ENCODE results near the gene AMIGO1.

Gene AMIGO1

GRCh38 chr1:109532365-109533136 is 23.0 kb upstream of the AMIGO1 start:
- H3K27me3 ChIP-seq (ENCODE audit: control insufficient read depth, insufficient read depth, low read length), result no peaks in the 10 kb centered on the region
- no peaks in the 10 kb centered on the region for H3K79me2 ChIP-seq
- H3K4me1 ChIP-seq, result peaks cover 2% of the 10 kb centered on the region
- H3K27ac ChIP-seq, result no peak overlapping the region
- H3K4me3 ChIP-seq (ENCODE audit: low read depth, low read length), result peak overlapping the region; percentile 36
- TF ChIP-seq CTCF (IDR thresholded peaks at IDR 0.05), result peak; percentile 85
- no peaks in the 10 kb centered on the region for H3K9me3 ChIP-seq (ENCODE audit: control insufficient read depth, low read length)
- H2AFZ ChIP-seq, result peak overlapping the region; percentile 57
- peak overlapping the region; percentile 77 for H3K4me2 ChIP-seq (ENCODE audit: low read length)
- no peaks in the 10 kb centered on the region for H3K36me3 ChIP-seq (ENCODE audit: control insufficient read depth, insufficient read depth, low read length)
- no peak overlapping the region for H3K9ac ChIP-seq

GRCh38 chr1:109531826-109532364 is 22.4 kb upstream of the AMIGO1 start:
- H3K27ac ChIP-seq, result no peak overlapping the region
- no peaks in the 10 kb centered on the region for H3K79me2 ChIP-seq
- peak overlapping the region; percentile 36 for H3K4me3 ChIP-seq (ENCODE audit: low read depth, low read length)
- TF ChIP-seq CTCF (IDR thresholded peaks at IDR 0.05), result no peak
- H2AFZ ChIP-seq, result peak overlapping the region; percentile 57
- H3K9me3 ChIP-seq (ENCODE audit: control insufficient read depth, low read length), result no peaks in the 10 kb centered on the region
- peak overlapping the region; percentile 77 for H3K4me2 ChIP-seq (ENCODE audit: low read length)
- no peaks in the 10 kb centered on the region for H3K27me3 ChIP-seq (ENCODE audit: control insufficient read depth, insufficient read depth, low read length)
- peaks cover 2% of the 10 kb centered on the region for H3K4me1 ChIP-seq
- H3K36me3 ChIP-seq (ENCODE audit: control insufficient read depth, insufficient read depth, low read length), result no peaks in the 10 kb centered on the region
- no peak overlapping the region for H3K9ac ChIP-seq

- Histone ChIP-seq H3K79me2 (no peaks in the 10 kb centered on the region), H3K4me1 (peaks cover 2% of the 10 kb centered on the region), H3K9ac (no peak overlapping the region), H2AFZ (peak overlapping the region; percentile 57), H3K4me2 (ENCODE audit: low read length) (peak overlapping the region; percentile 77), H3K27ac (no peak overlapping the region), H3K4me3 (ENCODE audit: low read depth, low read length) (no peak overlapping the region), H3K27me3 (ENCODE audit: control insufficient read depth, insufficient read depth, low read length) (no peaks in the 10 kb centered on the region), H3K36me3 (ENCODE audit: control insufficient read depth, insufficient read depth, low read length) (no peaks in the 10 kb centered on the region), H3K9me3 (ENCODE audit: control insufficient read depth, low read length) (no peaks in the 10 kb centered on the region)
- no peak for TF ChIP-seq CTCF (IDR thresholded peaks at IDR 0.05)
These were observed 21.9 kb upstream of the AMIGO1 start for GRCh38 chr1:109531380-109531779.

GRCh38 chr1:109530457-109531087 is 21.0 kb upstream of the AMIGO1 start:
- H3K9ac ChIP-seq, result no peak overlapping the region
- H3K4me2 ChIP-seq (ENCODE audit: low read length), result no peak overlapping the region

More at GRCh38 chr1:109530457-109531087, 21.0 kb upstream of the AMIGO1 start:
- no peaks in the 10 kb centered on the region for H3K79me2 ChIP-seq
- H3K27me3 ChIP-seq (ENCODE audit: control insufficient read depth, insufficient read depth, low read length), result no peaks in the 10 kb centered on the region
- peak overlapping the region; percentile 33 for H2AFZ ChIP-seq
- H3K27ac ChIP-seq, result no peak overlapping the region
- H3K4me1 ChIP-seq, result peaks cover 2% of the 10 kb centered on the region
- no peak for TF ChIP-seq CTCF (IDR thresholded peaks at IDR 0.05)
- no peaks in the 10 kb centered on the region for H3K9me3 ChIP-seq (ENCODE audit: control insufficient read depth, low read length)
- H3K4me3 ChIP-seq (ENCODE audit: low read depth, low read length), result no peak overlapping the region
- H3K36me3 ChIP-seq (ENCODE audit: control insufficient read depth, insufficient read depth, low read length), result no peaks in the 10 kb centered on the region

All from parathyroid adenoma (tissue), 2 donors.